Ovary (tissue), 3 donors: Measurements from ENCODE around the gene RGS17.

Experiments
- CTCF ChIP-seq, 3 donors: fragments of 450-650 bp in 2 of 3; fragments of 200-600 bp in 1 of 3; IDR thresholded peaks; one replicate each; pipeline versions ENCODE4 v1.5.1 to v1.8.0; 2016 to 2022; ENCODE audit warnings: antibody characterized with exemption in 3 of 3, mild to moderate bottlenecking in 1 of 3
- EP300 ChIP-seq: sonication (generic); formaldehyde crosslinking; IDR thresholded peaks from one replicate; pipeline ENCODE4 v1.6.1; 2017; ENCODE audit warnings: antibody characterized with exemption
- POLR2A ChIP-seq: fragments of 450-650 bp; IDR thresholded peaks from one replicate; pipeline ENCODE4 v1.6.1; 2017; ENCODE audit warnings: antibody characterized with exemption, mild to moderate bottlenecking, moderate library complexity
- donor health status: DM: no; HTN: no; CAD: no.

- TF ChIP-seq CTCF (IDR thresholded peaks at IDR 0.05): no peak
- no peak for TF ChIP-seq EP300
- no peak for TF ChIP-seq POLR2A
Observed at GRCh38 chr6:153027480-153027879, 103.6 kb downstream of the RGS17 start.
